ENCODE data around the gene IL37. TPM values are rescaled to one million over a fixed set of nuclear protein-coding genes. Genes with fewer than 3 reads are reported as not detected.
"Not testable (repeated sequence)": the region's sequence is repeated elsewhere in the genome, so short reads cannot be mapped to it uniquely, and the experiment has no call there.

Gene IL37
- total RNA-seq, 1 experiment from 2014 or later, result 2.6 TPM

GRCh38 chr2:112893752-112894151, 17.2 kb upstream of the IL37 start:
- BruUV-seq (replicated peaks), result no TSS peak
- H3K27ac ChIP-seq (ENCODE audit: low read length), result no peak overlapping the region
- peaks cover 14% of the 10 kb centered on the region for H3K4me1 ChIP-seq (ENCODE audit: insufficient read depth, low read length)
- ATAC-seq (no peak), DNase-seq (no peak)
- no peak overlapping the region for H3K4me2 ChIP-seq (ENCODE audit: low read length)
- no peaks in the 10 kb centered on the region for H4K20me1 ChIP-seq (ENCODE audit: low read length)
- no peaks in the 10 kb centered on the region for H3F3A ChIP-seq (ENCODE audit: low read length, unreplicated experiment)
- H3K9me3 ChIP-seq (ENCODE audit: low read length), result no peaks in the 10 kb centered on the region
- ChIA-PET CTCF (no interaction called here), POLR2A (ENCODE audit: unreplicated experiment) (no interaction called here)
- no peak for TF ChIP-seq EZH2phosphoT487 (IDR thresholded peaks at IDR 0.05; ENCODE audit: borderline replicate concordance, low read length)
- no peak for TF ChIP-seq EZH2 (IDR thresholded peaks at IDR 0.05; ENCODE audit: low read length, unreplicated experiment)
- H3K4me3 ChIP-seq (ENCODE audit: low read length), result no peak overlapping the region
- no peaks in the 10 kb centered on the region for H3K9me2 ChIP-seq (replicated peaks; ENCODE audit: low read length)
- H3K9ac ChIP-seq (ENCODE audit: low read length), result no peak overlapping the region
- H3K27me3 ChIP-seq (ENCODE audit: low read length), result no peaks in the 10 kb centered on the region
- intact Hi-C loops (cut with micrococcal nuclease), result no loop called here
- no peaks in the 10 kb centered on the region for H3K36me3 ChIP-seq (ENCODE audit: low read depth, low read length)
- no peaks in the 10 kb centered on the region for H3K79me2 ChIP-seq (ENCODE audit: low read length)
- no peak overlapping the region for H2AFZ ChIP-seq (ENCODE audit: low read length)

DNA sequence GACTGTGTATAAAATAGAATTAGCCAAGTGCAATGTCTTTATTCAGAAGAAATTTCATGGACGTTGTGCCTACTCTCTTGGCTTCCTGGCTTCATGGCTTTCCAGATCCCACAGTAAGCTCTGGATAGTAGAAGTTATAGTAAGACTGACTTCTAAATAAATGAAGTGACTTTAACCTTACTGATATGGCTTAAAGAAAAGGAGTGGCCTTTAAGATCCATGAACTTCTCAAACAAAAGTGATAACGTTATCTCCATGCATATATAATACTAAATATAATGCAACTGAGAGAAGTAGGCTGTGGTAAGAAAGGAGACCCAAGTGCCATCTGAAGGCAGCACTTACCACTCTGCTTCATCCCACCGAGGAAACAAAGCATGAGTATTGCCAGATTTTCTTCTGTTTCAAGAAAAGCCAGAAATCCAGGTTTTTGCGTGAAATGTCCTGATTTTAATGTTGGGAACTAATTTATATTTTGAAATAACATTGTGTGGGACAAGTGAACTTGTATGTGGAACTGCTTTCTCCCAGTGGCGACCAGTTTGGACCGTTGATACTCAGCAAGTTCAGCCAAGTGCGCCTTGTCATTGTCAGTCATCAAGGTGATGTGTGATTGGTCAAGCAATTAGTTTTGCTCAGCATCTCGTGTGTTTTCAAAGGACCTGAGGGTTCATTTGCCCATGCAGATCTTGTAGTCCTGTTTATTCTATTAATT, 13.9 kb upstream of the IL37 start:
- ATAC-seq, result no peak

GRCh38 chr2:112897624-112897978, 13.4 kb upstream of the IL37 start:
- no peaks in the 10 kb centered on the region for H3K36me3 ChIP-seq (ENCODE audit: low read depth, low read length)
- ATAC-seq (no peak), DNase-seq (no peak)
- H2AFZ ChIP-seq (ENCODE audit: low read length), result no peak overlapping the region
- H3K4me3 ChIP-seq (ENCODE audit: low read length), result no peak overlapping the region
- no peaks in the 10 kb centered on the region for H3F3A ChIP-seq (ENCODE audit: low read length, unreplicated experiment)
- H3K27me3 ChIP-seq (ENCODE audit: low read length), result no peaks in the 10 kb centered on the region
- ChIA-PET POLR2A (ENCODE audit: unreplicated experiment) (no interaction called here), CTCF (no interaction called here)
- H3K4me1 ChIP-seq (ENCODE audit: insufficient read depth, low read length), result no peaks in the 10 kb centered on the region
- intact Hi-C loops (cut with micrococcal nuclease), result no loop called here
- H3K9ac ChIP-seq (ENCODE audit: low read length), result no peak overlapping the region
- H4K20me1 ChIP-seq (ENCODE audit: low read length), result no peaks in the 10 kb centered on the region
- H3K9me3 ChIP-seq (ENCODE audit: low read length), result no peaks in the 10 kb centered on the region
- H3K9me2 ChIP-seq (replicated peaks; ENCODE audit: low read length), result no peaks in the 10 kb centered on the region
- no peaks in the 10 kb centered on the region for H3K79me2 ChIP-seq (ENCODE audit: low read length)
- H3K27ac ChIP-seq (ENCODE audit: low read length), result no peak overlapping the region
- no TSS peak for BruUV-seq (replicated peaks)
- H3K4me2 ChIP-seq (ENCODE audit: low read length), result no peak overlapping the region
- TF ChIP-seq EZH2 (IDR thresholded peaks at IDR 0.05; ENCODE audit: low read length, unreplicated experiment) (no peak), EZH2phosphoT487 (IDR thresholded peaks at IDR 0.05; ENCODE audit: borderline replicate concordance, low read length) (no peak)
- TF ChIP-seq, protein P1, sequence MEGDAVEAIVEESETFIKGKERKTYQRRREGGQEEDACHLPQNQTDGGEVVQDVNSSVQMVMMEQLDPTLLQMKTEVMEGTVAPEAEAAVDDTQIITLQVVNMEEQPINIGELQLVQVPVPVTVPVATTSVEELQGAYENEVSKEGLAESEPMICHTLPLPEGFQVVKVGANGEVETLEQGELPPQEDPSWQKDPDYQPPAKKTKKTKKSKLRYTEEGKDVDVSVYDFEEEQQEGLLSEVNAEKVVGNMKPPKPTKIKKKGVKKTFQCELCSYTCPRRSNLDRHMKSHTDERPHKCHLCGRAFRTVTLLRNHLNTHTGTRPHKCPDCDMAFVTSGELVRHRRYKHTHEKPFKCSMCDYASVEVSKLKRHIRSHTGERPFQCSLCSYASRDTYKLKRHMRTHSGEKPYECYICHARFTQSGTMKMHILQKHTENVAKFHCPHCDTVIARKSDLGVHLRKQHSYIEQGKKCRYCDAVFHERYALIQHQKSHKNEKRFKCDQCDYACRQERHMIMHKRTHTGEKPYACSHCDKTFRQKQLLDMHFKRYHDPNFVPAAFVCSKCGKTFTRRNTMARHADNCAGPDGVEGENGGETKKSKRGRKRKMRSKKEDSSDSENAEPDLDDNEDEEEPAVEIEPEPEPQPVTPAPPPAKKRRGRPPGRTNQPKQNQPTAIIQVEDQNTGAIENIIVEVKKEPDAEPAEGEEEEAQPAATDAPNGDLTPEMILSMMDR (conservative IDR thresholded peaks at IDR 0.05; ENCODE audit: low read depth, low read length), result no peak

More for the DNA sequence above, 13.9 kb upstream of the IL37 start:
- no peak for DNase-seq
- no peaks in the 10 kb centered on the region for H4K20me1 ChIP-seq (ENCODE audit: low read length)
- no peak overlapping the region for H3K27ac ChIP-seq (ENCODE audit: low read length)
- H3K36me3 ChIP-seq (ENCODE audit: low read depth, low read length), result no peaks in the 10 kb centered on the region
- no peaks in the 10 kb centered on the region for H3K9me2 ChIP-seq (replicated peaks; ENCODE audit: low read length)
- H3K9ac ChIP-seq (ENCODE audit: low read length), result no peak overlapping the region
- ChIA-PET POLR2A (ENCODE audit: unreplicated experiment) (interaction anchor here (0.7 kb wide), 1 partner anchor 170 kb away, joined by 3 read pairs; no protein-coding TSS in a partner anchor), CTCF (no interaction called here)
- no peak overlapping the region for H3K4me2 ChIP-seq (ENCODE audit: low read length)
- no peak overlapping the region for H3K4me3 ChIP-seq (ENCODE audit: low read length)
- H3K9me3 ChIP-seq (ENCODE audit: low read length), result no peaks in the 10 kb centered on the region
- no peak for TF ChIP-seq EZH2phosphoT487 (IDR thresholded peaks at IDR 0.05; ENCODE audit: borderline replicate concordance, low read length)
- TF ChIP-seq EZH2 (IDR thresholded peaks at IDR 0.05; ENCODE audit: low read length, unreplicated experiment), result no peak
- TF ChIP-seq, protein P1 (conservative IDR thresholded peaks at IDR 0.05; ENCODE audit: low read depth, low read length), result no peak
- no peaks in the 10 kb centered on the region for H3F3A ChIP-seq (ENCODE audit: low read length, unreplicated experiment)
- no peaks in the 10 kb centered on the region for H3K27me3 ChIP-seq (ENCODE audit: low read length)
- no peaks in the 10 kb centered on the region for H3K79me2 ChIP-seq (ENCODE audit: low read length)
- no peak overlapping the region for H2AFZ ChIP-seq (ENCODE audit: low read length)
- no TSS peak for BruUV-seq (replicated peaks)
- H3K4me1 ChIP-seq (ENCODE audit: insufficient read depth, low read length), result peaks cover 2% of the 10 kb centered on the region
- intact Hi-C loops (cut with micrococcal nuclease), result no loop called here

GRCh38 chr2:112901431-112902065, 9.4 kb upstream of the IL37 start:
- BruUV-seq (replicated peaks); H3K9me2 ChIP-seq (replicated peaks; ENCODE audit: low read length); H4K20me1 ChIP-seq (ENCODE audit: low read length); H3K27ac ChIP-seq (ENCODE audit: low read length); CTCF ChIA-PET; intact Hi-C loops (cut with micrococcal nuclease); H3K9me3 ChIP-seq (ENCODE audit: low read length); H3F3A ChIP-seq (ENCODE audit: low read length, unreplicated experiment); H3K36me3 ChIP-seq (ENCODE audit: low read depth, low read length); H3K27me3 ChIP-seq (ENCODE audit: low read length); H3K4me3 ChIP-seq (ENCODE audit: low read length); H3K4me2 ChIP-seq (ENCODE audit: low read length); ATAC-seq; H3K9ac ChIP-seq (ENCODE audit: low read length); H3K4me1 ChIP-seq (ENCODE audit: insufficient read depth, low read length); DNase-seq; H2AFZ ChIP-seq (ENCODE audit: low read length); H3K79me2 ChIP-seq (ENCODE audit: low read length): not testable (repeated sequence)
- POLR2A ChIA-PET (ENCODE audit: unreplicated experiment), result interaction anchor here (0.6 kb wide), 1 partner anchor 17 kb away, joined by 3 read pairs; no protein-coding TSS in a partner anchor

All from PC-3 (cell line).